WERI-Rb-1 (cell line): ENCODE measurements around the gene AATK.
A peak's percentile ranks its signal among the peaks of the same experiment; 100 is the strongest.

Experiments used
- DNase-seq: peaks from one replicate; pipeline ENCODE4 v3.0.0-alpha.2; 2020
- H3K27ac ChIP-seq: fragments of 250-450 bp; sonication (Bioruptor Pico); 2 replicates; pipeline ENCODE4 v1.5.1; 2020; ENCODE audit warnings: mild to moderate bottlenecking, moderate library complexity
- H3K27me3 ChIP-seq: fragments of 250-450 bp; sonication (Bioruptor Pico); 2 replicates; pipeline ENCODE4 v1.5.1; 2021; ENCODE audit warnings: mild to moderate bottlenecking, low read depth, moderate library complexity; ENCODE audit not compliant: insufficient read depth, severe bottlenecking
- H3K36me3 ChIP-seq: fragments of 250-450 bp; sonication (Bioruptor Pico); 2 replicates; pipeline ENCODE4 v1.5.1; 2020; ENCODE audit warnings: mild to moderate bottlenecking, moderate library complexity
- H3K4me3 ChIP-seq: 2 replicates; pipeline ENCODE4 v1.5.1; 2011; ENCODE audit warnings: low read depth, mild to moderate bottlenecking, control low read depth, low read length
- H3K9me3 ChIP-seq: fragments of 250-450 bp; sonication (Bioruptor Pico); 2 replicates; pipeline ENCODE4 v1.5.1; 2021; ENCODE audit warnings: mild to moderate bottlenecking, moderate library complexity; ENCODE audit not compliant: severe bottlenecking
- TF ChIP-seq, protein P1 (sequence below): IDR thresholded peaks from 2 replicates; pipeline ENCODE4 v1.5.1; 2011; ENCODE audit warnings: low read depth, mild to moderate bottlenecking, control low read depth, inconsistent platforms, low read length

The AATK gene

DNA sequence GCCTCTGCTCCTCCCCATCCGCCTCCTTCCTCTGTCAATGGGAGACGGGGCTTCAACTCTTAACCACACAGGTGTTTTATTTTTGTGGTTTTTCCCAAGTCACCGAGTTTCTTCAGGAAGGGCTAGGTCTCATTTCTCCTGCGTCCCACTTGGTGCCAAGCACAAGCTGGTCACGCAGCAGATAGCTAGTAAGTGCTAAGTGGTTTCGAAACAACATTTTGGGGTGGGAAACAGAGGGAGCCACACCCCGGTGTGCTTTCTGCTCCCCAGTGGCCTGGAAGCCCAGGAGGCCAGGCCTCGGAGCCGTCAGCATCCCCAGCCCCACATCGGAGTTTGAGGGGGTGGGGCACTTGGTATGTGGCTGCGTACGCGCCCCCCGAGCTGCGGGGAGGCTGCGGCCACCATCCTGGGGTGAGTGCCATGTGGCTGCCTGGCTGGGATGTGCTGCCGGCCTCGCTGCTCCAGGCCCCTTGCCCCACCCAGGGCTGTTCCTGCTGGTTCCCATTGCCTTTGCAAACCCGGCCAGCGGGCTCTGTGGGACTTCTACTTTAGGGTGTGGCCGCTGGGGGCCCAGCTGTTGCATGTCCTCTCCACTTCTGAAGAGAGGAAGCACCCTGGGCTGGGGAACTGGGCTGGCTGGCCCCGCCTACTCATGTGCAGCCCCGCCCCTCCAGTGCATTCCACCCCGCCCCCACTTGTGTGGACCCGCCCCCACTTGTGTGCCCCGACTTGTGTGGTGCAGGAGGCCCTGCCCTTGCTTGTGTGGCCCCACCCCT is 75.5 kb downstream of the AATK start:
- peak; percentile 56 for DNase-seq
- Histone ChIP-seq H3K9me3 (no peaks in the 10 kb centered on the region), H3K36me3 (peaks cover 68% of the 10 kb centered on the region), H3K4me3 (no peak overlapping the region), H3K27me3 (no peaks in the 10 kb centered on the region), H3K27ac (no peak overlapping the region)
- TF ChIP-seq, protein P1, sequence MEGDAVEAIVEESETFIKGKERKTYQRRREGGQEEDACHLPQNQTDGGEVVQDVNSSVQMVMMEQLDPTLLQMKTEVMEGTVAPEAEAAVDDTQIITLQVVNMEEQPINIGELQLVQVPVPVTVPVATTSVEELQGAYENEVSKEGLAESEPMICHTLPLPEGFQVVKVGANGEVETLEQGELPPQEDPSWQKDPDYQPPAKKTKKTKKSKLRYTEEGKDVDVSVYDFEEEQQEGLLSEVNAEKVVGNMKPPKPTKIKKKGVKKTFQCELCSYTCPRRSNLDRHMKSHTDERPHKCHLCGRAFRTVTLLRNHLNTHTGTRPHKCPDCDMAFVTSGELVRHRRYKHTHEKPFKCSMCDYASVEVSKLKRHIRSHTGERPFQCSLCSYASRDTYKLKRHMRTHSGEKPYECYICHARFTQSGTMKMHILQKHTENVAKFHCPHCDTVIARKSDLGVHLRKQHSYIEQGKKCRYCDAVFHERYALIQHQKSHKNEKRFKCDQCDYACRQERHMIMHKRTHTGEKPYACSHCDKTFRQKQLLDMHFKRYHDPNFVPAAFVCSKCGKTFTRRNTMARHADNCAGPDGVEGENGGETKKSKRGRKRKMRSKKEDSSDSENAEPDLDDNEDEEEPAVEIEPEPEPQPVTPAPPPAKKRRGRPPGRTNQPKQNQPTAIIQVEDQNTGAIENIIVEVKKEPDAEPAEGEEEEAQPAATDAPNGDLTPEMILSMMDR, result no peak

- no peak overlapping the region for H3K27ac ChIP-seq
- no peaks in the 10 kb centered on the region for H3K9me3 ChIP-seq
- TF ChIP-seq, protein P1, result no peak
- H3K4me3 ChIP-seq, result no peak overlapping the region
- no peak for DNase-seq
- no peaks in the 10 kb centered on the region for H3K27me3 ChIP-seq
- H3K36me3 ChIP-seq, result peaks cover 87% of the 10 kb centered on the region
Measured at GRCh38 chr17:81086789-81087551, 79.1 kb downstream of the AATK start.

- Histone ChIP-seq H3K9me3 (no peaks in the 10 kb centered on the region), H3K4me3 (no peak overlapping the region), H3K27ac (no peak overlapping the region), H3K27me3 (no peaks in the 10 kb centered on the region), H3K36me3 (peaks cover 96% of the 10 kb centered on the region)
- TF ChIP-seq, protein P1, result no peak
- no peak for DNase-seq
Measured at GRCh38 chr17:81085420-81085911, 80.6 kb downstream of the AATK start.

- no peak overlapping the region; the same call in 1 of the 2 replicates for H3K27ac ChIP-seq
- H3K27me3 ChIP-seq, result no peaks in the 10 kb centered on the region
- H3K9me3 ChIP-seq, result no peaks in the 10 kb centered on the region
- no peak overlapping the region for H3K4me3 ChIP-seq
- TF ChIP-seq, protein P1, result no peak
- H3K36me3 ChIP-seq, result peaks cover 96% of the 10 kb centered on the region
- DNase-seq, result no peak
Measured at GRCh38 chr17:81084680-81085419, 81.2 kb downstream of the AATK start.

DNA sequence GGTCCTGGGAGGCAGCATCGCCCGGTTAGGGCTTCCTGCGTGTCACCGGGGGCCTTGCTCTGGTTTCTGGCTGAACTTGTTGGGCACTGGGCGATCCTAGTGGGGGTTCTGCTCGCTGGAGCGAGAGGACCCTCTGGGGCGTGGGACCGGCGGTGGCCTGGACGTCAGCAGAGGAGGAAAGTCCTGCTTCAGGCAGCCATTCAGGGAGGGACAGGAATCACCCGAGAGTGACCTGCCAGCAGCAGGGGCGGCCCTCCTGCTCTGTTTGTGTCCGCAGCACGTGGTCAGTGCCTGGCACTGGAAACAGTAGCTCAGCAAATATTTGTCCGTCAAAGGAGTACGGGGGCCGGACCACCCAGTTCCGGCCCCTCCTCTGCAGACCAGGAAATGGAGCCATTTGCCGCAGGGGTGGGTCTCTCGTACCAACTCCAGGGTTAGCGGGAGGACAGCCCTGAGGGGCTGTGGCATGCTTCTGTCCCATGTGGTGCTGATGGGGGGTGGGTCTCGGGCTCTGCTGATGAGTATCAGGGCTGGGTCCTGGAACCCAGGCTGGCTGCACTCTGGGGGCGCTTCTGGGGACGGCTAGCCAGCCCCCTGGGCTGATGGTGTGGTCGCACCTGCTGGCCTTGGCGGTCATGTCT is 82.8 kb downstream of the AATK start:
- H3K9me3 ChIP-seq, result no peaks in the 10 kb centered on the region
- no peak for DNase-seq
- H3K27me3 ChIP-seq, result no peaks in the 10 kb centered on the region
- no peak overlapping the region for H3K4me3 ChIP-seq
- peaks cover 95% of the 10 kb centered on the region for H3K36me3 ChIP-seq
- H3K27ac ChIP-seq, result no peak overlapping the region
- TF ChIP-seq, protein P1, result no peak
